Measurements from ENCODE around the gene CRYBG3.
"Not testable (repeated sequence)": the region's sequence is repeated elsewhere in the genome, so short reads cannot be mapped to it uniquely, and the experiment has no call there.

Gene CRYBG3

GRCh38 chr3:97896547-97896946, 74.7 kb downstream of the CRYBG3 start:
- no peak for DNase-seq (ENCODE audit: low spot score)

GRCh38 chr3:97899331-97899730, 77.5 kb downstream of the CRYBG3 start:
- DNase-seq (ENCODE audit: low spot score), result no peak

GRCh38 chr3:97901313-97902248, 79.8 kb downstream of the CRYBG3 start:
- no peak for DNase-seq (ENCODE audit: low spot score)

DNA sequence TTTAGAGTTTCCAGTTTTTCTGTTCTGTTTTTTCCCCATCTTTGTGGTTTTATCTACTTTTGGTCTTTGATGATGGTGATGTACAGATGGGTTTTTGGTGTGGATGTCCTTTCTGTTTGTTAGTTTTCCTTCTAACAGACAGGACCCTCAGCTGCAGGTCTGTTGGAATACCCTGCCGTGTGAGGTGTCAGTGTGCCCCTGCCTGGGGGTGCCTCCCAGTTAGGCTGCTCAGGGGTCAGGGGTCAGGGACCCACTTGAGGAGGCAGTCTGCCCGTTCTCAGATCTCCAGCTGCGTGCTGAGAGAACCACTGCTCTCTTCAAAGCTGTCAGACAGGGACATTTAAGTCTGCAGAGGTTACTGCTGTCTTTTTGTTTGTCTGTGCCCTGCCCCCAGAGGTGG, 88.0 kb downstream of the CRYBG3 start:
- not testable (repeated sequence) for DNase-seq (ENCODE audit: low spot score)

DNA sequence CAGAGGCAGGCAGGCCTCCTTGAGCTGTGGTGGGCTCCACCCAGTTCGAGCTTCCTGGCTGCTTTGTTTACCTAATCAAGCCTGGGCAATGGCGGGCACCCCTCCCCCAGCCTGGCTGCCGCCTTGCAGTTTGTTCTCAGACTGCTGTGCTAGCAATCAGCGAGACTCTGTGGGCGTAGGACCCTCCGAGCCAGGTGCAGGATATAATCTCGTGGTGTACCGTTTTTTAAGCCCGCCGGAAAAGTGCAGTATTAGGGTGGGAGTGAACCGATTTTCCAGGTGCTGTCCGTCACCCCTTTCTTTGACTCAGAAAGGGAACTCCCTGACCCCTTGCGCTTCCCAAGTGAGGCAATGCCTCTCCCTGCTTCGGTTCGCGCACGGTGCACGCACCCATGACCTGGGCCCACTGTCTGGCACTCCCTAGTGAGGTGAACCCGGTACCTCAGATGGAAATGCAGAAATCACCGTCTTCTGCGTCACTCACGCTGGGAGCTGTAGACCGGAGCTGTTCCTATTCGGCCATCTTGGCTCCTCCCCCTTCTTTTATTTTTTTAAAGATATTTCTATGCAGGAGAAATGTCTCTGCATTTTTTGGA, 88.5 kb downstream of the CRYBG3 start:
- not testable (repeated sequence) for DNase-seq (ENCODE audit: low spot score)

- no peak for DNase-seq (ENCODE audit: low spot score)
Measured at GRCh38 chr3:97910931-97911351, 89.1 kb downstream of the CRYBG3 start.

DNA sequence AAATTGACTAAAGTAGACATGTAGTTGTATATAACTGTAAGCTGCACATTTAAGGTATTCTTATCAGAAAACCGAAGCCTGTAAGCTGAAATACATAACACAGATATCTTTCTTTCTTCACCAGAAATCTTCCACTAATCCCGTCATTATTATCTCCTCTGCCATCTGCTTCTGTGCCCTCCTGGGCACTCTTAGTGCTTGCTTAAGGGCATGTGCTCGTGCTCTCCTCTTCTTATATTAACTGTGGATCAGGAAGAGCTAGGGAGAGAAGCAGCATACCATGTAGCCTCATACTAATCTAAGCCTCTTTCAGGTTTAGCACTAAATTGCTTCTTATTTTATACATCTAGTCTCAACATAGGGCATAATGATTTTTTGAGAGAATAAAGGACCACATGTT, 89.6 kb downstream of the CRYBG3 start:
- no peak for DNase-seq (ENCODE audit: low spot score)

GRCh38 chr3:97914388-97914787, 92.6 kb downstream of the CRYBG3 start:
- DNase-seq (ENCODE audit: low spot score), result no peak

DNA sequence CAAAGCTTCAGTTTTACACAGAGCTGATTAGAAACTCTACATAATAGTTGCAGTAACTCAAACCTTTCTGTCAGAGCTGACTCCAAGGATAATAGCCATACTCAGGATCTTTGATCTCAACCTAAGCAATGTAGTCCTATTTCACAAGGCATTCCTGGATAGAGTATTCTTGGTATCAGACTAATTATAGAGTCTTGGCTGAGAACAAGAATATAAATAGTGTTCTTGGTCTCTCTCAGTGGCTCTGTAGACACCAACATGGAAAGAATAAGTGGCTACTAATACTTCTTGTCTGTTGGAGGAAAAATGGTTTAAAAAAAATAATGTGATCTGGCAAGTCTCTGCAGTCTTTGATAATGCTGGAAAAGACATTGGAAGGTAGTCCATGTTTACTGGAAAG, 94.8 kb downstream of the CRYBG3 start:
- DNase-seq (ENCODE audit: low spot score), result no peak

DNA sequence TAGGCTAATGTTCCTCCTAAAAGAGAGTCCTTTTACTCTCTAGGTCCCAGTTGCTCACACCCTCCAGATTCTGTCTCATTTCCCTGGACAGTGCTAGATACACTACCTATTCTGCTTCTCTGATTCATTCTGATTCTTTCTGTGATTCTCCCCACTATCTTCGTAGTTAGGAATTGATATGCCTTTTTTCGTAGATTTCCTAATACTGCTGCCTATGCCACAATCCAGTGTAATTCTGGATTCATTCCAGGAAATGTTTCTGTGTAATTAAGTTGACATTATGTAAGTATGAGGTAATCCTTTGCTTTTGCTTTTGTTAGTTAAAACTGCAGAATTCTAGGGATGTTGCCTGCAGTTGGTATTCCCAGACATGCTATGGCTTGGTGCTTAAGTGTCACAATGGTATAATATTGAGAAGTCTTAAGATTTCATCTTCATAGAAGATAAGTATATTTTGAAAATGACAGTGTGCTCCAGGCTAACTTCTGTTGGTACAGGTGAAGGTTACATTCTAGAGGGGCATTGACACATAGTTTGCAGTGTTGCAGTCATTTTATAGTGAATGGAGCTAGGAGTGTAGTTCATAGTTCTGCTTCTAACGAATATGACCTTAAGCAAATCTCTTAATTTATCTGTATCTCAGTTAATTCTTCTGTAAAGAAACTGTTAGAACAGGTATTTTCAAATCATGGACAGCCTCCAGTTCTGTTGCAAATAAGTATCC, 96.2 kb downstream of the CRYBG3 start:
- no peak for DNase-seq (ENCODE audit: low spot score)

GRCh38 chr3:97927704-97928103, 105.9 kb downstream of the CRYBG3 start:
- DNase-seq (ENCODE audit: low spot score), result no peak

DNA sequence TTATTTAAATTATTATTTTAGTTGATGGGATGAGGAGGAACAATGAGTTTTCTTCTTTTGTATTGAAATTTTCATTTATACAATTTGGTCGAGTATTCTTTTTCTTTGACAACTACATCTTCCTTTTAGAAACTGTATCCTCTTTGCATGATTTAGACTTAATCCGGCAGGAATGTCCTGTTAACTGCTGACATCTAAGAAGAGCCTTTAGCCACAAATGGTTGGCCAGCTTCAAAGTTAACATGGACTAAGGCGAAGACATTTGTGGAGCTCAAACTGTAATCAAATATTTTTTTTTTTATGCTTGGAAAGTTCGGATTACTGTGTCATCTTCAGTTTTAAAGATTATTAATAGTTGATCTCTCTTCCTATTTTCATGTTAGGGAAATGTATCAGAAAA, 107.2 kb downstream of the CRYBG3 start:
- DNase-seq (ENCODE audit: low spot score), result no peak

DNA sequence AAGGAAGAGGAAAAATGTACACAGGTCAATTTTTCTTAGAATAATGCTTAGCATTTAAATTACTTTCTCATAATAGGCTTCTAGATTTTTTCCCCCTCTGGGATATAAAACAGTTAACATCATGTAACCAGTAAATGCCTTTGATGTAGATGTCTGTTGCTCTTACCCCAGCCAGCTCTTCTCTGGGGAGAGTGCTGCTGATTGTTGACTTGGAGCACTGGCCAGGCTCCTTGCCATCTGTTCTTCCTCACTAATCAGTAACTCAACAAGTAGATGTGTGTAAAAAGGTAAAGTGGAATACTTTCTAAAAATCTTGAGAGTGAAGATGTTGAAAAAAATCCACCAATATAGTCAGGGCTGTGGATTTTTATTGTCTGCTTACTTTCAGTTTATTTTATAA, 108.2 kb downstream of the CRYBG3 start:
- DNase-seq (ENCODE audit: low spot score), result no peak

DNA sequence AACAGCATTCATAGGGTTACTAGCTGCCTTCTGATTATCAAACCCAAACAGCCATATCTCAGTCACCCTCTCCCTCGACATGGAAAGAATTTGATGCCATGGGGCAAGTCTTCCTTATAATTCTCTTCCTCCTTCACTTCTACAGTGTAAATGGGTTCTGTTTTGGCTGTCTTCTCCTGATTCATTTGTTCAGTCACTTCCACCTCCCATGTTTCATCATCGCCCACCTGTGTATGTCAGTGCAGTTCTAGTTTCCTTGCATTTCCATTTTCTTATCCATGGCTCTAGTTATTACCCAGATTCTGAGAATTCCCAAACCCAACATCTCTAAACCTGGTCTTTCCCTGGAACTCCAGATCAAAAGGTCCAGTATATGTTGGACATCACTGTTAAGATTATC, 109.4 kb downstream of the CRYBG3 start:
- DNase-seq (ENCODE audit: low spot score), result no peak

GRCh38 chr3:97932387-97932801, 110.6 kb downstream of the CRYBG3 start:
- no peak for DNase-seq (ENCODE audit: low spot score)

DNA sequence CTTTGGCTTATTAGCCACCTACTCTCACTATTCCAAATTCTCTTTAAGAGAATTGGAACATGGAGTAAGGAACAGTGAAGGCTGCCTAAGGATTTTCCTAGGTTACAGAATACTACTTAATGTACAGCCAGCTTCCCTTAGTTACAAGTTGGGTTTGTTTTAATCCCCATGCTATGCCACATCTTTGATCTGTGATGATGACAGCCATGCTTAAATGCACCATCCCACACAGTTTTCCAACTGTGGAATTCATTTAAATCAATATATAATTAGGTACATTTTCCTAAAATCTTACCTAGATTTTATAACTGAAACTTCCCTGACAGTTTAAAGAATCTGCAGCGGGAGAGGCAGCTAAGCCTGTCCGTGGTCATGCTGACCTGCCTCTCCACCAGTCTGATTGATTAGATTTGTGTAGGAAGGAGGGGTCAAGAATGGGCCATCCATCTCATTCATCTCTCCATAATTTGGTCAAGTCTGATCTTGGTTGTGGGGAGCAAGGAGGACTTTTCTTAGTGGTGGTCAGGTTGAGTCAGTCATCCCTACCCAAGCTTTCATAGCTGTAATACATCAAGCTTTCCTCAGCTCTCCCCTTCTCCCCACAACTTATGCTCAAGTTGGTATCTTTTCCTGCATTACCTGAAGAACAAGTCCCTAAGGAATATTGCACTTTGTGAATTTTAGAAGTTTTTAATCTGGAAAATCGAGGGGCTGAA, 113.3 kb downstream of the CRYBG3 start:
- DNase-seq (ENCODE audit: low spot score), result peak; percentile 75

DNA sequence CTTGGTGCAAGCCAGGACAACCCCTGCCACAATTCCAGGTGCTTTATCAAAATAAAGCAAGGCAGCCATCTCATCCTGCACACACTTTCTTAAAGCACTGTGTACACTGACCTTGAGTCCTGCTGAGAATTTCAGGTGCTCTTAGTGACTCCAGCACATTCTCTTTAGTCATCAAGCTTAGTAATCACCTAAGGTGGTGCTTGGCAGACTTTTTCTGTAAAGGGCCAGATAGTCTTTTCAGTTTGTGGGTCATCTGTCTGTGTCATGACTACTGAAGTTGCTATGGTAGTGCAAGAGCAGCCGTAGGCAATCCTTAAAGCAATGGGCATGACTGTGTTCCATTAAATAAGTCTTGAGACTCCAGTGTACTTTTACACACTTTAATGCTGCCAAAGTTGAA, 114.0 kb downstream of the CRYBG3 start:
- DNase-seq (ENCODE audit: low spot score), result no peak

DNA sequence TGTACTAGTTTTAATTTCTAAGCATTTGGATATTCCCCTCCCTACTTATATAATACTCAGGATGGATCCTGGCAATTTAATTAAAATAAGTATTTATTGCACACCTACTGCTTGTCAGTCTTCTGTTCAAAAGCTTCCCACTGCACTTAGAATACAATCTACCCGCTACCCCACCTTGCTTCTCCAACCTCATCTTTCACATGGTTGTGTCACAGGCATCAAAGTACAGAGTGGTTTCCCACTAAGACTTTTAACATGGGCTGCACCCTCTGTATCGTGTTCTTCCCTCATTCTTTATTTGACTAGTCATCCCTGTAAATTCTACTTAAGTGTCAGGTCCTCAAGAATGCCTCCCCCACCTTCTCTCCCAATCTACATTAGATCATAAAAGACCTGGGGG, 115.4 kb downstream of the CRYBG3 start:
- DNase-seq (ENCODE audit: low spot score), result peak; percentile 78

GRCh38 chr3:97938444-97938843, 116.6 kb downstream of the CRYBG3 start:
- no peak for DNase-seq (ENCODE audit: low spot score)

DNA sequence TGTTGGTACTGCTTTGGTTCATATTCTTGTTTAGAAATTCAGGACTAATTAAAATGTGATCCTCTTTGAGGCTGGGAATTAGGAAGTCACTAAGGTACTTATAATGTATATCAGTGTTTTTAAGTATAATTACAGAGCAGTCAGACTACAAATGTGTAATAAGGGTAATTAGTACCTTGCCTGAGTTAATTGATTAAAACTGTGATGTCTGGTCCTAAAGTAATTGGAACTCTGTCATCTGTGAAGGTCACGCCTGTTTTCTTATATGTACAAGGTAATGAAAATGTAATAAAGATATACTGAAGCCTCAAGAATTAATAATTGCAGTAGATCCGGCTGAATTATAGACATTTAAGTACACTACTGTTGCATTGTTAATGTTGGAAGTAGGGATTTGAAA, 117.6 kb downstream of the CRYBG3 start:
- no peak for DNase-seq (ENCODE audit: low spot score)

DNA sequence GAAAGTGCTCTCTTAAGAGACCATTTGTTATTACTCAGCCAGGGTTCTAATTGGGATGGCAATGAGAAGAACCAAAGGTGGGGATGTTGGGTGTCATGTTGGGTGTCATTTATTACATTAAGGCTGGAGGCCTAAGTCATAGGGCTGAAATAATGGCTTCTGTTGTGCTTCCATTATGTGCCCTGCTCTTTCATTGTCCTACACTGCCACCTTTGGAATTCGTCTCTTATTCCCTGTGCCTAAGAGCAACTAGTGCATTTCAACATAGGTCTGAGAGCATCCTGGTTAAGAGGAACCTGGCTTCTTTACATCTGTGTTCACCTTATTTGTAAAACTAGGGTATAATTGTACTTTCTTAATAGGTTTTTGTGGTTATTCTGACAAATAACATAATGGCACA, 118.2 kb downstream of the CRYBG3 start:
- DNase-seq (ENCODE audit: low spot score), result no peak

Data from putamen (tissue), 1 donor.